ENCODE results near the gene KLK10.

GRCh38 chr19:51040151-51040550 lies 20.6 kb upstream of the KLK10 start:
- TF ChIP-seq EZH2 (IDR thresholded peaks at IDR 0.05; ENCODE audit: insufficient read depth, poor library complexity, severe bottlenecking) (no peak), EZH2phosphoT487 (IDR thresholded peaks at IDR 0.05; ENCODE audit: insufficient read depth, low read depth) (no peak)
